K562 (cell line): Measurements from ENCODE around the gene NDN. TPM values are rescaled to one million over a fixed set of nuclear protein-coding genes. Genes with fewer than 3 reads are reported as not detected.

Source experiments
- DEAF1 ChIP-seq: fragments of 450-650 bp; formaldehyde crosslinking; IDR thresholded peaks from 2 replicates; pipeline ENCODE4 v1.4.0; 2020; ENCODE audit warnings: mild to moderate bottlenecking, moderate library complexity
- RAD21 ChIP-seq, 2 experiments: fragments of 250-450 bp in 1 of 2; fragments of 450-650 bp in 1 of 2; sonication (Bioruptor Pico) in 1 of 2; formaldehyde crosslinking in 1 of 2; IDR thresholded peaks in 1 of 2; conservative IDR thresholded peaks in 1 of 2; 2 replicates each; pipeline versions ENCODE4 v1.4.0 to v1.8.0; 2020 to 2022; ENCODE audit warnings: mild to moderate bottlenecking in 2 of 2, moderate library complexity in 1 of 2
- polyA plus RNA-seq, 8 experiments: library from polyadenylated mRNA; depleted of rRNA in 4 of 8; stranded (reverse) in 5 of 8; unstranded in 3 of 8; fragments of >200 nt; fragmentation: Nextera tagmentation in 2 of 8; fragmentation: Illumina TruSeq in 1 of 8; extraction: Ambion mirVana in 2 of 8; extraction: Trizol in 1 of 8; gene quantifications; 2 replicates each; pipeline versions ENCODE4 v1.2.1 to v1.2.3, GENCODE V29; 2011 to 2014; ENCODE audit warnings: inconsistent platforms in 1 of 8, missing spikeins in 1 of 8
- total RNA-seq, 7 experiments: library from RNA; depleted of rRNA in 6 of 7; stranded (reverse); fragments of >200 nt in 6 of 7; fragmentation: Illumina TruSeq in 2 of 7; extraction: Trizol in 2 of 7; gene quantifications; 2 replicates each; pipeline versions ENCODE4 v1.2.1 to v1.2.3, GENCODE V29; 2011 to 2021; ENCODE audit warnings: low replicate concordance in 1 of 7

NDN gene
- total and polyA plus RNA-seq, 9 of the 15 experiments (the other 6 are each of a cell fraction or from before 2014, with no cell fraction given): 0.52 to 5.7 (median 2.1) TPM

- TF ChIP-seq DEAF1 (peak; percentile 25; the same call in 1 of the 2 replicates), RAD21 (CRISPR knock-in tag; conservative IDR thresholded peaks at IDR 0.05 in 1 of 2, IDR thresholded peaks at IDR 0.05 in 1 of 2) (peak; percentile 73 to 91)
These were observed 44.6 kb downstream of the NDN start (continued) for GRCh38 chr15:23642413-23643044.

Other genes with a start within 250 kb of the NDN start
- gene GOLGA6L2, start 240.1 kb downstream of the NDN start, total RNA-seq (2014; rRNA removed): not detected in 2 replicates
- not detected in 2 replicates for gene GOLGA6L2, start 240.1 kb downstream of the NDN start, total RNA-seq (2014; rRNA removed; fragmentation: Illumina TruSeq; extraction: Trizol)
- not detected in 2 replicates for gene GOLGA6L2, start 240.1 kb downstream of the NDN start, total RNA-seq (2015; rRNA removed; fragmentation: Illumina TruSeq; extraction: Trizol)
- gene GOLGA6L2, start 240.1 kb downstream of the NDN start, total RNA-seq (2021): not detected in 2 replicates
- gene GOLGA6L2, start 240.1 kb downstream of the NDN start, polyA plus RNA-seq (2011; rRNA removed): not detected in 2 replicates
- not detected in 2 replicates for gene GOLGA6L2, start 240.1 kb downstream of the NDN start, polyA plus RNA-seq (2014; fragmentation: Illumina TruSeq; extraction: Trizol)
- not detected for gene GOLGA6L2, start 240.1 kb downstream of the NDN start, polyA plus RNA-seq (2014; fragmentation: Nextera tagmentation; extraction: Ambion mirVana)
- gene GOLGA6L2, start 240.1 kb downstream of the NDN start, polyA plus RNA-seq (2014; rRNA removed): not detected in 2 replicates
- gene MKRN3, start 121.6 kb downstream of the NDN start, total RNA-seq (2014; rRNA removed): 33.4 and 37.8 TPM in 2 replicates
- 21.4 and 25.1 TPM in 2 replicates for gene MKRN3, start 121.6 kb downstream of the NDN start, total RNA-seq (2014; rRNA removed; fragmentation: Illumina TruSeq; extraction: Trizol)
- 29.9 and 31.1 TPM in 2 replicates for gene MKRN3, start 121.6 kb downstream of the NDN start, total RNA-seq (2015; rRNA removed; fragmentation: Illumina TruSeq; extraction: Trizol)
- 26.0 and 26.2 TPM in 2 replicates for gene MKRN3, start 121.6 kb downstream of the NDN start, total RNA-seq (2021)
- gene MKRN3, start 121.6 kb downstream of the NDN start, polyA plus RNA-seq (2011; rRNA removed): 22.4 and 22.5 TPM in 2 replicates
- 15.8 and 19.1 TPM in 2 replicates for gene MKRN3, start 121.6 kb downstream of the NDN start, polyA plus RNA-seq (2014; fragmentation: Illumina TruSeq; extraction: Trizol)
- 1 to 10 TPM; 6.5 to 7.8 TPM for gene MKRN3, start 121.6 kb downstream of the NDN start, polyA plus RNA-seq (2014; fragmentation: Nextera tagmentation; extraction: Ambion mirVana)
- gene MKRN3, start 121.6 kb downstream of the NDN start, polyA plus RNA-seq (2014; rRNA removed): 23.6 and 25.2 TPM in 2 replicates
- not detected in 2 replicates for gene MAGEL2, start 39.4 kb downstream of the NDN start, total RNA-seq (2014; rRNA removed)
- gene MAGEL2, start 39.4 kb downstream of the NDN start, total RNA-seq (2014; rRNA removed; fragmentation: Illumina TruSeq; extraction: Trizol): not detected in 2 replicates
- not detected in 2 replicates for gene MAGEL2, start 39.4 kb downstream of the NDN start, total RNA-seq (2015; rRNA removed; fragmentation: Illumina TruSeq; extraction: Trizol)
- not detected in 2 replicates for gene MAGEL2, start 39.4 kb downstream of the NDN start, total RNA-seq (2021)
- gene MAGEL2, start 39.4 kb downstream of the NDN start, polyA plus RNA-seq (2011; rRNA removed): not detected in 2 replicates
- not detected in 2 replicates for gene MAGEL2, start 39.4 kb downstream of the NDN start, polyA plus RNA-seq (2014; fragmentation: Illumina TruSeq; extraction: Trizol)
- gene MAGEL2, start 39.4 kb downstream of the NDN start, polyA plus RNA-seq (2014; fragmentation: Nextera tagmentation; extraction: Ambion mirVana): not detected
- not detected in 2 replicates for gene MAGEL2, start 39.4 kb downstream of the NDN start, polyA plus RNA-seq (2014; rRNA removed)